Keratinocyte (primary cell): ENCODE measurements around the gene NT5DC4. TPM values are rescaled to one million over a fixed set of nuclear protein-coding genes. Genes with fewer than 3 reads are reported as not detected.

ENCODE experiments used
- DNase-seq: peaks from one replicate; pipeline ENCODE4 v3.0.0-alpha.2; 2011; ENCODE audit warnings: low read depth, missing footprints, low spot score
- FAIRE-seq: peaks from 2 replicates; lab custom pipeline; 2011; peaks lifted over from hg19 to GRCh38; lab: Jason Lieb, UNC
- H2AFZ ChIP-seq: 2 replicates; pipeline ENCODE4 v1.6.0; 2012; ENCODE audit warnings: low read length, control low read depth, inconsistent platforms; ENCODE audit not compliant: control insufficient read depth
- H3K27ac ChIP-seq: 2 replicates; pipeline ENCODE4 v1.5.1; 2011; ENCODE audit warnings: low read length; ENCODE audit not compliant: control insufficient read depth, insufficient read depth
- H3K27me3 ChIP-seq: 3 replicates; pipeline ENCODE4 v1.6.0; 2011; ENCODE audit warnings: low read length; ENCODE audit not compliant: control insufficient read depth, insufficient read depth; ENCODE audit errors: extremely low read depth
- H3K36me3 ChIP-seq, 2 experiments: 2 replicates in 1 of 2; 3 replicates in 1 of 2; pipeline ENCODE4 v1.5.1; 2011; ENCODE audit warnings: low read length in 2 of 2, mild to moderate bottlenecking in 1 of 2; ENCODE audit not compliant: control insufficient read depth in 2 of 2, insufficient read depth in 2 of 2; ENCODE audit errors: extremely low read depth in 1 of 2
- H3K4me1 ChIP-seq: 3 replicates; pipeline ENCODE4 v1.5.1; 2011; ENCODE audit warnings: low read length; ENCODE audit not compliant: control insufficient read depth, insufficient read depth; ENCODE audit errors: extremely low read depth
- H3K4me2 ChIP-seq: 3 replicates; pipeline ENCODE4 v1.6.0; 2011; ENCODE audit warnings: low read depth, low read length; ENCODE audit not compliant: control insufficient read depth, insufficient read depth; ENCODE audit errors: extremely low read depth
- H3K4me3 ChIP-seq, 3 experiments: fragments of 200-600 bp in 1 of 3; sonication (generic) in 1 of 3; 2 replicates in 2 of 3; 3 replicates in 1 of 3; pipeline ENCODE4 v1.5.1; 2011 to 2016; ENCODE audit warnings: low read length in 3 of 3, mild to moderate bottlenecking in 3 of 3, control low read depth in 2 of 3, inconsistent platforms in 1 of 3, low read depth in 1 of 3, mixed read lengths in 1 of 3, mixed run types in 1 of 3, moderate library complexity in 1 of 3; ENCODE audit not compliant: control insufficient read depth in 2 of 3, insufficient read depth in 2 of 3; ENCODE audit errors: extremely low read depth in 1 of 3
- H3K79me2 ChIP-seq: 2 replicates; pipeline ENCODE4 v1.6.0; 2012; ENCODE audit warnings: low read length; ENCODE audit not compliant: control insufficient read depth, insufficient read depth
- H3K9ac ChIP-seq: 3 replicates; pipeline ENCODE4 v1.6.0; 2011; ENCODE audit warnings: low read length; ENCODE audit not compliant: control insufficient read depth, insufficient read depth; ENCODE audit errors: extremely low read depth
- H3K9me1 ChIP-seq: 3 replicates; pipeline ENCODE4 v1.6.0; 2011; ENCODE audit warnings: low read length; ENCODE audit not compliant: control insufficient read depth, insufficient read depth; ENCODE audit errors: extremely low read depth
- H3K9me3 ChIP-seq: 2 replicates; pipeline ENCODE4 v1.5.1; 2012; ENCODE audit warnings: low read depth, low read length; ENCODE audit not compliant: control insufficient read depth
- H4K20me1 ChIP-seq: 3 replicates; pipeline ENCODE4 v1.6.0; 2011; ENCODE audit warnings: low read length; ENCODE audit not compliant: control insufficient read depth, insufficient read depth; ENCODE audit errors: extremely low read depth
- EZH2 ChIP-seq: IDR thresholded peaks from one replicate; pipeline ENCODE4 v1.6.1; 2012; ENCODE audit warnings: inconsistent platforms, mild to moderate bottlenecking, low read length, moderate library complexity
- dilution Hi-C: fragments of 300-500 bp; cut with MboI; formaldehyde crosslinking; loops from one replicate; pipeline ENCODE4 v1.7.0; 2020; ENCODE audit warnings: low sequenced_read_pairs; ENCODE audit not compliant: extremely low pct_ligation_motif_present
- polyA plus RNA-seq, 5 experiments: library from polyadenylated mRNA; depleted of rRNA in 3 of 5; stranded (reverse) in 3 of 5; stranded (forward) in 1 of 5; unstranded in 1 of 5; fragments of >200 nt; gene quantifications; 1 replicate in 1 of 5; 2 replicates in 3 of 5; 3 replicates in 1 of 5; pipeline versions ENCODE4 v1.2.1 to v1.2.3, GENCODE V29; 2011 to 2012; ENCODE audit warnings: missing spikeins in 2 of 5, low read depth in 1 of 5, low replicate concordance in 1 of 5
- TF ChIP-seq, protein P1 (sequence below), 3 experiments: IDR thresholded peaks in 1 of 3; conservative IDR thresholded peaks in 1 of 3; optimal IDR thresholded peaks in 1 of 3; 2 replicates in 2 of 3; 3 replicates in 1 of 3; pipeline versions ENCODE3 to v1.5.1; 2011; ENCODE audit warnings: low read length in 3 of 3, mild to moderate bottlenecking in 3 of 3, moderate library complexity in 2 of 3, control low read depth in 1 of 3, inconsistent platforms in 1 of 3; ENCODE audit not compliant: insufficient read depth in 2 of 3; ENCODE audit errors: extremely low read depth in 1 of 3

Gene NT5DC4
- polyA plus RNA-seq, 1 donor (not counting 4 experiments of a cell fraction or from before 2014, with no cell fraction given) = 1.00 TPM

DNA sequence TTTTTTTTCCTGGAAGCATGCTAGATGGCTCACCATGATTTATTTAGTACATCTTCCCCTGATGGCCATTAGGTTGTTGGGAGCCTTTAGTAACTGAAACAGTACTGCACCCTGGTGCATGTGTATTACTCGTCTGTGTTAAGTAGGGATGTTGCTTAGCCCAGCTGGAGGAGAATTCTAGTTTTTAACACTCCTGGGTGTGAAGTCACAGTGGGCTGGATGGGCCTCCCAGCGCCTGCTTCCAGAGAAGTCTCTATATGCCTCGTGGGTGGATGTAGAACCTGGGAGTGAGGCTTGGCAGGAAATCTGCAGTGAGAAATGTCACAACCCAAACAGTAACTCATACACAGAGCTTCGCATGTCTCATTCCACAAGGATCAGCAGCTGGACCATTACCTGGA, 28.9 kb upstream of the NT5DC4 start:
- no peak for TF ChIP-seq EZH2
- TF ChIP-seq, protein P1, sequence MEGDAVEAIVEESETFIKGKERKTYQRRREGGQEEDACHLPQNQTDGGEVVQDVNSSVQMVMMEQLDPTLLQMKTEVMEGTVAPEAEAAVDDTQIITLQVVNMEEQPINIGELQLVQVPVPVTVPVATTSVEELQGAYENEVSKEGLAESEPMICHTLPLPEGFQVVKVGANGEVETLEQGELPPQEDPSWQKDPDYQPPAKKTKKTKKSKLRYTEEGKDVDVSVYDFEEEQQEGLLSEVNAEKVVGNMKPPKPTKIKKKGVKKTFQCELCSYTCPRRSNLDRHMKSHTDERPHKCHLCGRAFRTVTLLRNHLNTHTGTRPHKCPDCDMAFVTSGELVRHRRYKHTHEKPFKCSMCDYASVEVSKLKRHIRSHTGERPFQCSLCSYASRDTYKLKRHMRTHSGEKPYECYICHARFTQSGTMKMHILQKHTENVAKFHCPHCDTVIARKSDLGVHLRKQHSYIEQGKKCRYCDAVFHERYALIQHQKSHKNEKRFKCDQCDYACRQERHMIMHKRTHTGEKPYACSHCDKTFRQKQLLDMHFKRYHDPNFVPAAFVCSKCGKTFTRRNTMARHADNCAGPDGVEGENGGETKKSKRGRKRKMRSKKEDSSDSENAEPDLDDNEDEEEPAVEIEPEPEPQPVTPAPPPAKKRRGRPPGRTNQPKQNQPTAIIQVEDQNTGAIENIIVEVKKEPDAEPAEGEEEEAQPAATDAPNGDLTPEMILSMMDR (optimal IDR thresholded peaks at IDR 0.05 in 1 of 3, IDR thresholded peaks at IDR 0.05 in 1 of 3, conservative IDR thresholded peaks at IDR 0.05 in 1 of 3; ENCODE audit: extremely low read depth in 1 of 3, insufficient read depth in 2 of 3, low read length in 3 of 3) = no peak
- Histone ChIP-seq H3K4me2 (peak overlapping the region; percentile 99), H3K27ac (peak overlapping the region; percentile 95), H2AFZ (no peak overlapping the region), H3K4me3 (no peak overlapping the region), H3K9ac (peak overlapping the region; percentile 51), H3K36me3 (no peaks in the 10 kb centered on the region), H4K20me1 (no peaks in the 10 kb centered on the region), H3K9me1 (no peaks in the 10 kb centered on the region), H3K9me3 (no peaks in the 10 kb centered on the region), H3K27me3 (no peaks in the 10 kb centered on the region), H3K79me2 (no peaks in the 10 kb centered on the region), H3K4me1 (peaks cover 32% of the 10 kb centered on the region)
- DNase-seq (no peak), FAIRE-seq (no peak)
- dilution Hi-C loops = no loop called here

DNA sequence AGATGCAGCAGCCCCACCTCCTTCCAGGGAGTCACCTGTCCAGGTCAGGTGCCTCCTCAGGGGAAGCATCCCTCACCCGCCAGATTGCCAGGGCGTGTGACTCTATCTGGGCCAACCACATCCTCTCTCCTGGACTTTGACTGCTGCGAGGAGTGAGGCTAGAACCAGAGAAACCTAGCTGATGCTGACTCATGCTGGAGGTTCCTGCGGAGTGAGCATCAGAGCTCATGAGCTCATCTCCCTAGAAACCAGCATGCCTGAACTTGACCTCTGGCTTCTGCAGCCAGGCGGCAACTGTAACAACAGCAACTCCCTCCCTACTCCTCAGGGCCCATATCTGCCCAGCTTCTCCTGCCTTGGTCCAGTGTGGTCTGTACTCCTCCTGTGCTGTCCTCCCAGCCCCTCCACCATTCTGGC, 28.3 kb upstream of the NT5DC4 start:
- H3K36me3 ChIP-seq = no peaks in the 10 kb centered on the region
- peak overlapping the region; percentile 82 for H2AFZ ChIP-seq
- H3K9me3 ChIP-seq = no peaks in the 10 kb centered on the region
- H3K4me1 ChIP-seq = peaks cover 32% of the 10 kb centered on the region
- H4K20me1 ChIP-seq = no peaks in the 10 kb centered on the region
- DNase-seq = peak; percentile 99
- H3K4me3 ChIP-seq = peak overlapping the region in 2 of 3 experiments; percentile 59 to 75
- no peaks in the 10 kb centered on the region for H3K9me1 ChIP-seq
- peak overlapping the region; percentile 84 for H3K9ac ChIP-seq
- dilution Hi-C loops = no loop called here
- no peaks in the 10 kb centered on the region for H3K79me2 ChIP-seq
- TF ChIP-seq, protein P1 (optimal IDR thresholded peaks at IDR 0.05 in 1 of 3, IDR thresholded peaks at IDR 0.05 in 1 of 3, conservative IDR thresholded peaks at IDR 0.05 in 1 of 3; ENCODE audit: extremely low read depth in 1 of 3, insufficient read depth in 2 of 3, low read length in 3 of 3) = no peak
- TF ChIP-seq EZH2 = no peak
- peak overlapping the region; percentile 95 for H3K27ac ChIP-seq
- FAIRE-seq = peak; percentile 99
- peak overlapping the region; percentile 99 for H3K4me2 ChIP-seq
- H3K27me3 ChIP-seq = no peaks in the 10 kb centered on the region
